Mesenchymal stem cell (in vitro differentiated cells and primary cell): Measurements from ENCODE around the gene KCNAB2.
"Not testable (repeated sequence)": the region's sequence is repeated elsewhere in the genome, so short reads cannot be mapped to it uniquely, and the experiment has no call there.

Experiments
- DNase-seq: peaks from one replicate; pipeline ENCODE4 v3.0.0-alpha.2; 2013
- H2AFZ ChIP-seq: one replicate; pipeline ENCODE4 v1.6.1; 2013; ENCODE audit warnings: low read depth, mild to moderate bottlenecking, control low read depth, inconsistent platforms, low read length, moderate library complexity
- H2AK5ac ChIP-seq: 2 replicates; pipeline ENCODE4 v1.6.1; 2013; ENCODE audit warnings: low read length, moderate library complexity, mild to moderate bottlenecking, inconsistent platforms; ENCODE audit not compliant: severe bottlenecking
- H2BK120ac ChIP-seq: one replicate; pipeline ENCODE4 v1.6.1; 2013; ENCODE audit warnings: low read depth, mild to moderate bottlenecking, inconsistent platforms, low read length, moderate library complexity
- H2BK12ac ChIP-seq, 2 experiments: one replicate each; pipeline ENCODE4 v1.6.1; 2013; ENCODE audit warnings: inconsistent platforms in 2 of 2, low read length in 2 of 2, mild to moderate bottlenecking in 2 of 2, moderate library complexity in 2 of 2, control low read depth in 1 of 2
- H2BK15ac ChIP-seq: one replicate; pipeline ENCODE4 v1.6.1; 2013; ENCODE audit warnings: mild to moderate bottlenecking, low read depth, inconsistent platforms; ENCODE audit not compliant: poor library complexity, severe bottlenecking
- H2BK5ac ChIP-seq: 2 replicates; pipeline ENCODE4 v1.6.1; 2013; ENCODE audit warnings: low read depth, mild to moderate bottlenecking, low read length, control low read depth, inconsistent platforms; ENCODE audit not compliant: poor library complexity, severe bottlenecking
- H3K14ac ChIP-seq, 2 experiments: one replicate each; pipeline ENCODE4 v1.6.1; 2013; ENCODE audit warnings: inconsistent platforms in 2 of 2, low read length in 2 of 2, control low read depth in 1 of 2, mild to moderate bottlenecking in 1 of 2, moderate library complexity in 1 of 2
- H3K18ac ChIP-seq, 2 experiments: one replicate each; pipeline ENCODE4 v1.6.1; 2013; ENCODE audit warnings: inconsistent platforms in 2 of 2, low read length in 2 of 2, control low read depth in 1 of 2, low read depth in 1 of 2, mild to moderate bottlenecking in 1 of 2
- H3K23ac ChIP-seq, 2 experiments: one replicate each; pipeline ENCODE4 v1.6.1; 2013; ENCODE audit warnings: inconsistent platforms in 2 of 2, low read length in 2 of 2, mild to moderate bottlenecking in 2 of 2, moderate library complexity in 2 of 2, control low read depth in 1 of 2
- H3K27ac ChIP-seq: 2 replicates; pipeline ENCODE4 v1.5.1; 2013; ENCODE audit warnings: mild to moderate bottlenecking, moderate library complexity, low read length, control low read depth, inconsistent platforms; ENCODE audit not compliant: poor library complexity, severe bottlenecking
- H3K27me3 ChIP-seq, 2 experiments: 2 replicates each; pipeline versions ENCODE4 v1.6.1 to v1.7.0; 2013; ENCODE audit warnings: low read length in 2 of 2, mild to moderate bottlenecking in 2 of 2, moderate library complexity in 2 of 2, control low read depth in 1 of 2, inconsistent platforms in 1 of 2; ENCODE audit not compliant: control insufficient read depth in 1 of 2, insufficient read depth in 1 of 2
- H3K36me3 ChIP-seq, 2 experiments: 2 replicates each; pipeline versions ENCODE4 v1.6.1 to v1.7.0; 2013; ENCODE audit warnings: low read length in 2 of 2, control low read depth in 1 of 2, inconsistent platforms in 1 of 2, low read depth in 1 of 2, mild to moderate bottlenecking in 1 of 2; ENCODE audit not compliant: insufficient read depth in 2 of 2, control insufficient read depth in 1 of 2
- H3K4ac ChIP-seq, 2 experiments: one replicate each; pipeline ENCODE4 v1.6.1; 2013; ENCODE audit warnings: inconsistent platforms in 2 of 2, low read length in 2 of 2, mild to moderate bottlenecking in 2 of 2, moderate library complexity in 2 of 2, control low read depth in 1 of 2, low read depth in 1 of 2
- H3K4me1 ChIP-seq: 2 replicates; pipeline ENCODE4 v1.6.1; 2013; ENCODE audit warnings: low read depth, low read length, control low read depth; ENCODE audit not compliant: control insufficient read depth, insufficient read depth
- H3K4me2 ChIP-seq: 2 replicates; pipeline ENCODE4 v1.6.1; 2013; ENCODE audit warnings: low read length, mild to moderate bottlenecking, inconsistent platforms; ENCODE audit not compliant: poor library complexity, severe bottlenecking
- H3K4me3 ChIP-seq, 2 experiments: 2 replicates each; pipeline versions ENCODE4 v1.5.1 to v1.7.0; 2013; ENCODE audit warnings: low read length in 2 of 2, mild to moderate bottlenecking in 2 of 2, control low read depth in 1 of 2, low read depth in 1 of 2; ENCODE audit not compliant: insufficient read depth in 1 of 2
- H3K79me1 ChIP-seq: replicated peaks from 2 replicates; pipeline ENCODE4 v1.6.1; 2013; ENCODE audit warnings: mild to moderate bottlenecking, control low read depth, low read length, inconsistent platforms; ENCODE audit not compliant: poor library complexity, severe bottlenecking
- H3K9ac ChIP-seq: 2 replicates; pipeline ENCODE4 v1.7.0; 2013; ENCODE audit warnings: mild to moderate bottlenecking, low read length, moderate library complexity
- H3K9me3 ChIP-seq: 2 replicates; pipeline ENCODE4 v1.7.0; 2013; ENCODE audit warnings: mild to moderate bottlenecking, low read length; ENCODE audit not compliant: control insufficient read depth
- H4K8ac ChIP-seq: one replicate; pipeline ENCODE4 v1.6.1; 2013; ENCODE audit warnings: inconsistent platforms, mild to moderate bottlenecking, low read length, moderate library complexity
- H4K91ac ChIP-seq: one replicate; pipeline ENCODE4 v1.6.1; 2013; ENCODE audit warnings: mild to moderate bottlenecking, low read length, inconsistent platforms
- WGBS: methylation state at CpG from one replicate; pipeline ENCODE4 v1.1.7; 2013; ENCODE audit warnings: mixed read lengths; 5-methylcytosine and 5-hydroxymethylcytosine counted together

KCNAB2 gene

DNA sequence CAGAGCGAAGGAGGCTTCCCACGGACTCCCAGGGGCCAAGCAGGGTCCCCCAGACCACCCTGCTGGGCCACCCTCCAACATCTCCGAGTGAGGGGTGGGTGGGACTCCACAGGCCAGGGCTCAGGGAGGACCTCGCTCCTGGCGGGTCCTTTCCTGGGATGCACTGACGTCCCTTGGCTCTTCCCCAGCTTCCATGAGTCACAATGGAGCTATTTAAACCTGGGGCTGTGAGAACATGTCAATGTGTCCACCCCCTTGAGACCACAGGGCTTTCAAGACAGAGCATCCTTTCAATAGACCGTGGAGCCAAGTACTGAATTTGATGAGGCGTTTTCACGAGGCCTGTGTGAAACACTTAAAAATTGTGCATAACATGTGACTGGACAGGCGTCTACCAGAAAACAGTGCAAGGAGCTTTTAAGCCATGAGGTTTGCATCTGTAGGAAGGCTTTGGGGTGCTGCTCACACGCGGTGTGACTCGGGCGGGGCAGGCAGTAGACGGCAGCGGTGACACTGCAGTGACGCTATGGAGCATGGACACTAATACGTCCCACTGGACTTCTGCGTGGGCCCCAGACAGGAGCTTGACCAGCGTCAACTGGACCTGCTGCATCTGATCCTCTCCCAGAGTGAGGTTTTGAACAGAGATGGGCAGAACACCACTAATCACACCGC is 29.4 kb upstream of the KCNAB2 start:
- no peak overlapping the region for H2BK12ac ChIP-seq
- 87% methylated on average over 21 of the region's 21 CpGs for WGBS

DNA sequence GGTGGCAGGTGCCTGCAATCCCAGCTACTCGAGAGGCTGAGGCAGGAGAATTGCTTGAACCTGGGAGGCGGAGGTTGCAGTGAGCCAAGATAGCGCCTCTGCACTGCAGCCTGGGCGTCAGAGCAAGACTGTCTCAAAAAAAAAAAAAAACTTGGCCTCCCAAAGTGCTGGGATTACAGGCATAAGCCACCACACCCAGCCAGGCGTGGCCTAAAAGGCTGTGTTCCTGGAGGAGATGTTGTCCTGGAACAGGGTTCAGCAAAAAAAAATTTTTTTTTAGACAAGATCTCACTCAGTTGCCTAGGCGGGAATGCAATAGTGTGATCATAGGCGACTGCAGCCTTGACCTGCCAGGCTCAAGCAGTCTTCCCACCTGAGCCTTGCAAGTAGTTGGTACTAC is 28.0 kb upstream of the KCNAB2 start:
- H2BK120ac ChIP-seq, H3K27me3 ChIP-seq, H3K9me3 ChIP-seq, H3K27ac ChIP-seq, H3K9ac ChIP-seq, H3K4me3 ChIP-seq, H3K4ac ChIP-seq, H3K36me3 ChIP-seq, H2AK5ac ChIP-seq, H3K18ac ChIP-seq, H3K23ac ChIP-seq, H2BK15ac ChIP-seq, H2BK5ac ChIP-seq, H3K4me2 ChIP-seq, H4K91ac ChIP-seq, H3K14ac ChIP-seq, H4K8ac ChIP-seq, H2BK12ac ChIP-seq, H3K4me1 ChIP-seq, DNase-seq, H3K79me1 ChIP-seq, H2AFZ ChIP-seq: not testable (repeated sequence)
- WGBS, result 88% methylated on average over 7 of the region's 7 CpGs

More for the DNA sequence above, 29.4 kb upstream of the KCNAB2 start:
- Histone ChIP-seq H2BK120ac (no peak overlapping the region), H3K4ac (no peak overlapping the region), H3K4me1 (no peaks in the 10 kb centered on the region), H3K27ac (no peak overlapping the region), H3K18ac (no peak overlapping the region), H3K4me2 (no peak overlapping the region), H3K9ac (no peak overlapping the region), H2AK5ac (no peak overlapping the region), H3K4me3 (no peak overlapping the region), H3K14ac (no peak overlapping the region), H4K91ac (no peak overlapping the region), H3K23ac (no peak overlapping the region), H3K9me3 (no peaks in the 10 kb centered on the region), H2BK15ac (no peak overlapping the region), H2BK5ac (no peak overlapping the region), H3K79me1 (no peaks in the 10 kb centered on the region), H4K8ac (peak overlapping the region; percentile 6), H2AFZ (no peak overlapping the region), H3K36me3 (no peaks in the 10 kb centered on the region), H3K27me3 (no peaks in the 10 kb centered on the region)
- no peak for DNase-seq

DNA sequence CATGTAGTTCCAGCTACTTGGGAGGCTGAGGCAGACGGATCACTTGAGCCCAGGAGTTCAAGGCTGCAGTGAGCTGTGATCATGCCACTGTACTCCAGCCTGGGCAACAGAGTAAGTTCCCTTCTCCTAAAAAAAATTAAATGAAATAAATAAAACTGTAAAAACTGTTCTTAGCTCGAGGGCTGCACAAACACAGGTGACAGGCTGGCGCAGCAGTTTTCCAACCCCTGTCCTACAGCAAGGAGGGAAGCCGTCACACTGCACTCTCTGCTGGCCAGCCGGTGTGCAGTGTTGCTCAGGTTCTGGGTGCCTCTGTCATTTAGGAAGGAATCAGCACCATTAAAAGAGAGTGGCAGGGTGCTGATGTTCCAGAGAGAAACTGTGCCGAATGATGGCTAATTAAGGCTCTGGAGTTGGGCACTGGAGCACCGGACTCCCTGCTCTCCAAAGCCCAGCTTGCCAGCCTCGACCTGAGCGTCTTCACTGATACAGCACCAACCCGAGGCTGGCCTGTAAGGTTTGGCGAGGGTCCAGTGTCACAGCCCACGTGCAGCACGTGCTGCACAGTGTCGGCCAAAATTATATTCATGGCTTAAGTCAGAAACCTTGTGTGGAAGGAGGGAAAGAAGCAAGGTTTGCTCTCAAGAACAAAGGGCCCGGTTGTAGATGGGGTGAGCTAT is 26.4 kb upstream of the KCNAB2 start:
- Histone ChIP-seq H2AFZ (no peak overlapping the region), H3K9me3 (no peaks in the 10 kb centered on the region), H2BK12ac (no peak overlapping the region), H3K14ac (no peak overlapping the region), H3K36me3 (no peaks in the 10 kb centered on the region), H3K79me1 (no peaks in the 10 kb centered on the region), H4K91ac (no peak overlapping the region), H2BK120ac (no peak overlapping the region), H3K9ac (no peak overlapping the region), H3K18ac (no peak overlapping the region), H3K27ac (no peak overlapping the region), H3K4ac (no peak overlapping the region), H3K4me2 (no peak overlapping the region), H3K4me1 (no peaks in the 10 kb centered on the region), H4K8ac (no peak overlapping the region), H2AK5ac (no peak overlapping the region), H2BK15ac (no peak overlapping the region), H3K4me3 (no peak overlapping the region), H2BK5ac (no peak overlapping the region), H3K27me3 (no peaks in the 10 kb centered on the region), H3K23ac (no peak overlapping the region)
- 76% methylated on average over 15 of the region's 15 CpGs for WGBS
- no peak for DNase-seq

DNA sequence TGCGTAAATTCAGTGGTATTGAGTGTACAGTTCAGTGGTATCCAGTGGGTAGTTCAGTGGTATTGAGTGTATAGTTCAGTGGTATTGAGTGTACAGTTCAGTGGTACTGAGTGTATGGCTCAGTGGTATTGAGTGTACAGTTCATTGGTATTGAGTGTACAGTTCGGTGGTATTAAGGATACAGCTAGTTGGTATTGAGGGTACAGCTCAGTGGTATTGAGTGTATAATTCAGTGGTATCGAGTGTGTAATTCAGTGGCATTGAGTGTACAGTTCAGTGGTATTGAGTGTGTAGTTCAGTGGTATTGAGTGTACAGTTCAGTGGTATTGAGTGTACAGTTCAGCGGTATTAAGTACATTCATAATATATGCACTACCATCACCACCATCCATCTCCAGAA is 23.5 kb upstream of the KCNAB2 start:
- H3K9ac ChIP-seq, result no peak overlapping the region
- no peak overlapping the region for H2BK120ac ChIP-seq
- H3K27ac ChIP-seq, result no peak overlapping the region
- no peak overlapping the region for H4K8ac ChIP-seq
- H3K14ac ChIP-seq, result no peak overlapping the region
- peaks cover 19% of the 10 kb centered on the region for H3K4me1 ChIP-seq
- no peak overlapping the region for H3K4me2 ChIP-seq
- no peak overlapping the region for H2BK12ac ChIP-seq
- WGBS, result 65% methylated on average over 4 of the region's 4 CpGs
- H3K18ac ChIP-seq, result no peak overlapping the region
- no peaks in the 10 kb centered on the region for H3K79me1 ChIP-seq
- no peak overlapping the region for H3K4me3 ChIP-seq
- peaks cover 6 to 11% of the 10 kb centered on the region in 2 experiments for H3K27me3 ChIP-seq
- H4K91ac ChIP-seq, result no peak overlapping the region
- no peaks in the 10 kb centered on the region for H3K9me3 ChIP-seq
- no peak overlapping the region for H2BK5ac ChIP-seq
- H2AK5ac ChIP-seq, result no peak overlapping the region
- no peak overlapping the region for H2AFZ ChIP-seq
- no peaks in the 10 kb centered on the region for H3K36me3 ChIP-seq
- H3K4ac ChIP-seq, result no peak overlapping the region
- H3K23ac ChIP-seq, result no peak overlapping the region
- no peak overlapping the region for H2BK15ac ChIP-seq
- no peak for DNase-seq
